Adrenal gland (tissue), 12 donors: Measurements from ENCODE around the gene ZNF654. TPM values are rescaled to one million over a fixed set of nuclear protein-coding genes. Genes with fewer than 3 reads are reported as not detected.

ENCODE experiments used
- DNase-seq, 7 donors: peaks; one replicate each; pipeline ENCODE4 v3.0.0-alpha.2; 2019 to 2020
- H3K27ac ChIP-seq, 5 donors: fragments of 200-600 bp; sonication (generic) in 4 of 5; 1 replicate in 3 of 5; 2 replicates in 2 of 5; pipeline versions ENCODE4 v1.5.1 to v1.8.0; 2016 to 2020; ENCODE audit warnings: mild to moderate bottlenecking in 1 of 5
- H3K27me3 ChIP-seq: fragments of 200-600 bp; 2 replicates; pipeline ENCODE4 v1.8.0; 2021
- H3K36me3 ChIP-seq, 2 donors: fragments of 200-600 bp; replicated peaks in 1 of 2; 1 replicate in 1 of 2; 2 replicates in 1 of 2; pipeline versions ENCODE4 v1.5.1 to v1.8.0; 2018 to 2022
- H3K4me1 ChIP-seq, 2 donors: fragments of 200-600 bp; replicated peaks in 1 of 2; 1 replicate in 1 of 2; 2 replicates in 1 of 2; pipeline versions ENCODE4 v1.5.1 to v1.8.0; 2018 to 2021
- H3K4me3 ChIP-seq, 4 donors: fragments of 200-600 bp; sonication (generic) in 3 of 4; one replicate each; pipeline ENCODE4 v1.5.1; 2016 to 2018
- H3K9me3 ChIP-seq, 3 donors: fragments of 200-600 bp; sonication (generic) in 1 of 3; replicated peaks in 1 of 3; 1 replicate in 2 of 3; 2 replicates in 1 of 3; pipeline versions ENCODE4 v1.5.1 to v1.8.0; 2016 to 2021
- CTCF ChIP-seq, 6 experiments: fragments of 450-650 bp in 4 of 6; fragments of 200-600 bp in 2 of 6; sonication (generic) in 1 of 6; IDR thresholded peaks; 1 replicate in 5 of 6; 2 replicates in 1 of 6; pipeline versions ENCODE4 v1.5.1 to v1.8.0; 2016 to 2021; ENCODE audit warnings: antibody characterized with exemption in 6 of 6, mild to moderate bottlenecking in 2 of 6, moderate library complexity in 1 of 6
- POLR2A ChIP-seq, 2 donors: fragments of 450-650 bp; IDR thresholded peaks; one replicate each; pipeline ENCODE4 v1.6.1; 2017; ENCODE audit warnings: antibody characterized with exemption in 2 of 2, mild to moderate bottlenecking in 2 of 2, moderate library complexity in 1 of 2
- WGBS, 4 donors: extraction: QIAGEN DNeasy Blood & Tissue Kit in 2 of 4; methylation state at CpG; one replicate each; pipeline versions ENCODE4 v1.1.5 to v1.1.7; 2013 to 2017; 5-methylcytosine and 5-hydroxymethylcytosine counted together
- intact Hi-C, 2 donors: fragments of 100-400 bp; cut with DNase I; formaldehyde crosslinking; loops; one replicate each; pipeline versions ENCODE4 v1.14.1 to v1.15.0; 2022 to 2023
- polyA plus RNA-seq, 3 donors: library from polyadenylated mRNA; stranded (reverse); fragments of 200-250 nt in 2 of 3; fragments of 350-450 nt in 1 of 3; fragmentation: Illumina TruSeq in 1 of 3; extraction: RNeasy Lipid Tissue Mini Kit (QIAGEN cat#74804) in 1 of 3; gene quantifications; one replicate each; pipeline ENCODE4 v1.2.3, GENCODE V29; 2013 to 2014
- total RNA-seq, 9 donors: library from RNA; depleted of rRNA in 4 of 9; stranded (reverse); fragments of >200 nt in 4 of 9; fragments of 120-200 nt in 1 of 9; fragmentation: NEBNext Ultra II Directional in 1 of 9; extraction: Animal tissue kit (Norgen Biotek cat#: 25700) in 1 of 9; gene quantifications; one replicate each; pipeline versions ENCODE4 v1.1.0 to v1.2.4, GENCODE V29; 2013 to 2023
- donor health status: healthy with polysubstance abuse.
- donor health status: Bipolar disorder and iron deficiency.
- donor health status: DM: yes; HTN: yes; CAD: no.
- donor health status: DM: no; HTN: no; CAD: no.
- donor health status: DM: no; HTN: no; CAD: no.
- donor health status: DM: yes; HTN: yes; CAD: no.

ZNF654 gene
- total and polyA plus RNA-seq, 12 donors = 2.5 to 18.6 (median 10.7) TPM

DNA sequence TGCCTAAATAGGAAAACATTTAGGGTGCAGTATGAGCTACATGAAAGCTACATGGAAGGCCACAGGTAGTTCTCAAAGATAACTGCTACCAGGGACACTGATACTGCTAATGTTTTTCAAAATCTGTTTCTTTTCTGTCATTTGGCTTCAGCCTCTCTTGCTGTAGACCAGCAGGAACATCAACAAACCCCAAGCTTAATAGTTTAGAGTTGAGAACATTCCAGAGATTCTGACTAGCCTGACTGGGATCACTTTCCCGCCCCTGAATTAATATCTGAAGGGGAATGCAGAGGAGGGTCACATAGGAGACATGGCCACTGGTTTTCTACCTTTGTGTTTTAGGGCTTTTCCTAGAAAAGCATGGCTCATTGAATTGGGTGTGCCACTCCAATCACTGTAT is 73.8 kb downstream of the ZNF654 start:
- H3K9me3 ChIP-seq = no peaks in the 10 kb centered on the region
- intact Hi-C loops = no loop called here
- no peak for DNase-seq
- peaks cover 0 to 9% of the 10 kb centered on the region in 2 donors for H3K4me1 ChIP-seq
- H3K4me3 ChIP-seq = no peak overlapping the region
- TF ChIP-seq CTCF (IDR thresholded peaks at IDR 0.05) (no peak), POLR2A (IDR thresholded peaks at IDR 0.05) (no peak)
- no peak overlapping the region for H3K27ac ChIP-seq
- H3K27me3 ChIP-seq = no peaks in the 10 kb centered on the region
- WGBS, 4 donors = 82 to 97% (median 94%) methylated on average over 1 of the region's 1 CpG
- no peaks in the 10 kb centered on the region for H3K36me3 ChIP-seq

DNA sequence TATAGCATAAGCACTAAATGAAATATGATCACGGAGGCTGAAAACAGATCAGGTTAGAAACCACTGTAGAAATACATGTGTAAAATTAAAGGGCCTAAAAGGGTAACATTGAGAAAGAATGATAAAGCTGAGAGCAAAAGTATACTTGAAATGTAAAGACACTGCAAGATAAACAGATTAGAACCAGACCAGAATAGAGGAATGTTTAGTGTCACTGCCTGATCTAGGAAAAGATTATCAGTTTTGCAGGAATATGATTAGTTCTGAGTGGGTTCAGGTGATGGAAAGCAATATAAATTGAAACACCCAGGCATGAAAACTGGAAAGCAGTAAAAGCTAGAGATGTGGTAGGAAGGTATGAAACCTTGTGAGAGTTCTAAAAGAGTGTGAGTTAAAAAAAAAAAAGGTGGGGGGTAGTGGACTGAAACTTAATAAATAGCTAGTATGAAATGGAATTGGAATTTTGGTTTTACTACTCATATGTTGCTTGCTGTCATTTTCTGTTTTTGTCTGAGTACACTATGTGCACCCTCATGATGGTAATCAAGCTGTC is 74.7 kb downstream of the ZNF654 start:
- no peaks in the 10 kb centered on the region for H3K36me3 ChIP-seq
- 0 to 48% (median 23%) methylated on average over 1 of the region's 1 CpG for WGBS, 4 donors
- H3K27me3 ChIP-seq = no peaks in the 10 kb centered on the region
- intact Hi-C loops = no loop called here
- TF ChIP-seq CTCF (IDR thresholded peaks at IDR 0.05) (no peak), POLR2A (IDR thresholded peaks at IDR 0.05) (no peak)
- H3K4me1 ChIP-seq = peaks cover 0 to 9% of the 10 kb centered on the region in 2 donors
- no peaks in the 10 kb centered on the region for H3K9me3 ChIP-seq
- DNase-seq = no peak
- H3K27ac ChIP-seq = no peak overlapping the region
- no peak overlapping the region for H3K4me3 ChIP-seq

DNA sequence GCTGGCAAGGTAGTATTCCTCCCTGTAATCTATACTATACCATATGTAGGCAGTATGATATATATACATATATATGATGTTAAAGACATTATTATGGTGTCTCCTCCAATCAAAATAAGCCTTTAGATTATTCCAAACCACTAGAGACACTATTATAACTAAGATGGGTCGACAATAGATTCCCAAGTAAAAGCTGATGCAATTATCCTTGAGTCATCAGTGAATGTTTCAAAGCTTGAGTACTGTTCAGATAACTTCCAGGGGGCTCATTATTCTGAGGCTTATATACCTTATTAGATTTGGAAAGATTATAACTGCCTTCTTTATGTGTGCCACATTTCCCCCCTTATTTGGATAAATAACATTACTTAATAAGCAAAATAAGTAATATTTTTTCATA is 78.8 kb downstream of the ZNF654 start:
- H3K27ac ChIP-seq = no peak overlapping the region
- H3K27me3 ChIP-seq = no peaks in the 10 kb centered on the region
- H3K36me3 ChIP-seq = peaks cover 0 to 15% of the 10 kb centered on the region in 2 donors
- intact Hi-C loops = no loop called here
- 61 to 83% (median 73%) methylated on average over 1 of the region's 1 CpG for whole genome bisulfite sequencing, 4 donors
- TF ChIP-seq POLR2A (IDR thresholded peaks at IDR 0.05) (no peak), CTCF (IDR thresholded peaks at IDR 0.05) (no peak)
- H3K4me3 ChIP-seq = no peak overlapping the region
- no peaks in the 10 kb centered on the region for H3K9me3 ChIP-seq
- no peak for DNase-seq
- no peaks in the 10 kb centered on the region for H3K4me1 ChIP-seq

DNA sequence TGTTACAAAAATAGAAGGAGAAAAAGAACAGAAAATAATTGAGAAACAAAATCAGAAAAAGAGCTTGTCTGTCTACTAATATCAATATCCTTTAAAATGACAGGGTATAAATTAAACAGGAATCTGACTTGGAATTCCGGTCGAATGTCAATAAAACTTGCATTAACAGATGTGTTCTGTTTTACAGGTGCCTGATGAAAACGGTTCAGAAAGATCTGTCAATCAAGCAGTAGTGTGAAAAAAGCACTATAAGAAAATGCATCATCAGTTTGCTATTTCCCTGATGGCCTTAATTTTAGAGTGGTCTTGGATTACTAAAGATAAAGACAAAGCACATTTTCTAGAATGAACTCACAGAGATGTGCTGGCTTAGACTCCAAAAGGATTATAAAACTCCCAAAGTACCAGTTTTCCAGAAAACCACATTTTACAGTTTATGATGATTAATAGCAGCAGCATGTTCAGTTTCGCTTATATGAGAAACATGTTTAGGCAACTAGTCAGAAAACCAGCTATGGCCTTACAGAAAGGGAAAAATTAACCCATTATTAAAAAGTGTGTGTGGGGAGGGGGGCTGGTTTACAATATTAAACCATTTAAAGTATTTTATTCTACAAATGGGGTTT is 82.5 kb downstream of the ZNF654 start:
- Histone ChIP-seq H3K4me1 (no peaks in the 10 kb centered on the region), H3K36me3 (peaks cover 0 to 15% of the 10 kb centered on the region in 2 donors), H3K27ac (no peak overlapping the region), H3K27me3 (no peaks in the 10 kb centered on the region), H3K9me3 (no peaks in the 10 kb centered on the region), H3K4me3 (no peak overlapping the region)
- TF ChIP-seq POLR2A (IDR thresholded peaks at IDR 0.05) = no peak
- TF ChIP-seq CTCF (IDR thresholded peaks at IDR 0.05) = no peak
- intact Hi-C loops = no loop called here
- no peak for DNase-seq
- WGBS, 4 donors = 67 to 77% (median 73%) methylated on average over 4 of the region's 4 CpGs
